NCI-H2171 treated with DMSO at 0.1 percent for 48 hours (cell line): ENCODE results near the gene TUBGCP6.

Experiments used
- DNase-seq: peaks from one replicate; lab custom pipeline; 2025; lab: John Stamatoyannopoulos, UW

TUBGCP6 gene

GRCh38 chr22:50226063-50226874 is 18.6 kb downstream of the TUBGCP6 start:
- DNase-seq: no peak

- DNase-seq: no peak
Observed at GRCh38 chr22:50225200-50225969, 19.4 kb downstream of the TUBGCP6 start.

DNA sequence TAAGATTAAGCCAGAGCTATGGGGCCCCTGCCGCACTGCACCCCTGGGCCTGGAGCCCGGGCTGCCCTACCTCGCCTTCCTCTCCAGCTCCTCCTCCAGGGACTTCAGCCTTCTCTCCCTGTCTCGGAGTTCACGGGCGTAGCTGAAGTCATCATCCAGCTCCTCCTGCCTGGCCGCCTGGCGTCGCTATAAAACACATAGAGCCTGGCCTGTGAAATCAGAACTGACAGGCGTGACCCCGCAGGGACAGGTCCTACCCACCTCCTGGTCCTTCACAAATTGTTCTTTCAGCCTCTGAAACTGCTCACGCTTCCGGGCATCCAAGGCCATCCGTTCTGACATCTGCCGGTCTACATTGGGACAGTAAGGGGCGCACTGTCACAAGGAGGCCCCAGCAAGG is 20.8 kb downstream of the TUBGCP6 start:
- no peak for DNase-seq

DNA sequence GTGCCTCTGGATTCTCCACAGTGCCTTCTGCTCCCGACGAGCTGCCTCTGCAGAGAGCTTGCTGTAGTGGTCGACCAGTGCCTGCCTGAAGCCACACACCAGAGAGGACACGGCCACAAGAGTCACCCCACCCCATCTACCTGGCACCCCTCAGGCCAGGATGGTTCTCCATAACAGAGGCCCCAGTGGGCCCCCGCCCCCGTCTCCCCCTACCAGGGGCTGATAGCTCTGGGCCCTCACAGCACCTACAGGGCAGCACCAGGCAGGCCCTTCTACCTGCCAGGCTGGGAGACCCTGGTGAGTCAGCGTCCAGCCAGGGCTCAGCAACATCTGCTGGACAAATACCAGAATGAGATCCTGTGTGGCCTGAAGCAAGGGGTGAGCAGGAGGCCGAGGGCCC is 22.3 kb downstream of the TUBGCP6 start:
- DNase-seq: no peak

GRCh38 chr22:50221410-50222300 is 23.2 kb downstream of the TUBGCP6 start:
- no peak for DNase-seq

DNA sequence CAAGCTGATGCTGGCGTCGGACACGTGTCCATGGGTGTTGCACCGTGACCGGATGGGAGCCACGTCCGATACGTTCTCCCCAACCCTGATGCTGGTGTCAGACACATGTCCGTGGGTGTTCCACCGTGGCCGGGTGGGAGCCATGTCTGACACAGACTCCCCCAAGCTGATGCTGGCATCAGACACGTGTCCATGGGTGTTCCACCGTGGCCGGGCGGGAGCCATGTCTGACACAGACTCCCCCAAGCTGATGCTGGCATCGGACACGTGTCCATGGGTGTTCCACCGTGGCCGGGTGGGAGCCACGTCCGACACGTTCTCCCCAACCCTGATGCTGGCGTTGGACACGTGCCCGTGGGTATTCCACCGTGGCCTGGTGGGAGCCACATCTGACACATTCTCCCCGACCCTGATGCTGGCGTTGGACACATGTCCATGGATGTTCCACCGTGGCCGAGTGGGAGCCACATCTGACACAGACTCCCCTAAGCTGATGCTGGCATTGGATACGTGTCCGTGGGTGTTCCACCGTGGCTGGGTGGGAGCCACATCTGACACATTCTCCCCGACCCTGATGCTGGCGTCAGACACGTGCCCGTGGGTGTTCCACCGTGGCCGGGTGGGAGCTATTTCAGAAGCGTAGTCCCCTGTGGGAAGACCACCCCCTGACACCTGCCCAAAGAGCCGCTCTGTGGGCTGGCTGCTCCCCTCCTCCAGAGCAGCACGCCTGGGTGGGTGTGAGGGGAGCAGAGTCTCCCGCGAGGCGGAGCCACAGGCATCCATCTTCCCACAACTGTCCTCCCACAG is 24.0 kb downstream of the TUBGCP6 start:
- no peak for DNase-seq

GRCh38 chr22:50219800-50220602 is 24.8 kb downstream of the TUBGCP6 start:
- DNase-seq: no peak

GRCh38 chr22:50218996-50219727 is 25.7 kb downstream of the TUBGCP6 start:
- peak; percentile 44 for DNase-seq

DNA sequence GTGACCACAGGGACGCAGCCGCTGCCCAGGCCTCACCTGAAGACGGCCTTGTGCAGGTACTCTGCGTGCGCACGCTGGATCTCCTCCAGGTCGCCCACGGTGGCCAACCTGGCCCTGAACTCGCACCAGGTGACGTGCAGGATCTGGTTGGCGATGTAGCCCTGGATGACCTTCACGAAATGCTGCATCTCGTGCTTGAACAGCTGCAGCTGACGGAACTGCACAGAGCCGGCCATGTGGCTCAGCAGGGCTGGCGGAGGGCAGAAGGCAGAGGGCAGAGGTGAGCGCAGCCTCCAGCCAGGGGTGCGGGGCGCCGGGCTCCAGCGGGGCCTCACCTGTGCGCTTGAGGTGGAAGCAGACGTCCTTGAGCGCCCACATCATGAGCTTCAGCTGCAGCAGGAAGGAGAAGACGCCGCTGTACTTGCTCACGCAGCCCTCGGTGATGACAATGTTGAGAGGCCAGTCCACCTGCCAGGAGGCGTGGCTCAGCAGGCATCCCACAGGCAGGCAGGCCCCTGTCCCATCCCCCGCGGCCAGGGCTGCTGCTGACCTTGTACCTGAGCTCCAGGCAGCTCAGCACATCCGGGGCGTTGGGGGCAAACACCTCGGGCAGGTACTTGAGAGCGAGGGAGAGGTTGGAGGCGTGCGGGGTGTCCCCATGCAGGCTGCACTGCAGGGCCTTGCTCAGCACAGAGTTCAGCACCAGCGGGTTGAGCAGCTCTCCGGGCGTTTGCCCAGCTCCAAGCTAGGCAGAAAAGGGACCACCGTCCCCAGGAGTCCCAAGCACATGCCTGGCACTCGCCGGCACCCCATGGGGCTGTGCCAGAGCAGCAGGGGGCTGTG is 26.4 kb downstream of the TUBGCP6 start:
- no peak for DNase-seq

GRCh38 chr22:50217543-50218152 is 27.2 kb downstream of the TUBGCP6 start:
- no peak for DNase-seq

DNA sequence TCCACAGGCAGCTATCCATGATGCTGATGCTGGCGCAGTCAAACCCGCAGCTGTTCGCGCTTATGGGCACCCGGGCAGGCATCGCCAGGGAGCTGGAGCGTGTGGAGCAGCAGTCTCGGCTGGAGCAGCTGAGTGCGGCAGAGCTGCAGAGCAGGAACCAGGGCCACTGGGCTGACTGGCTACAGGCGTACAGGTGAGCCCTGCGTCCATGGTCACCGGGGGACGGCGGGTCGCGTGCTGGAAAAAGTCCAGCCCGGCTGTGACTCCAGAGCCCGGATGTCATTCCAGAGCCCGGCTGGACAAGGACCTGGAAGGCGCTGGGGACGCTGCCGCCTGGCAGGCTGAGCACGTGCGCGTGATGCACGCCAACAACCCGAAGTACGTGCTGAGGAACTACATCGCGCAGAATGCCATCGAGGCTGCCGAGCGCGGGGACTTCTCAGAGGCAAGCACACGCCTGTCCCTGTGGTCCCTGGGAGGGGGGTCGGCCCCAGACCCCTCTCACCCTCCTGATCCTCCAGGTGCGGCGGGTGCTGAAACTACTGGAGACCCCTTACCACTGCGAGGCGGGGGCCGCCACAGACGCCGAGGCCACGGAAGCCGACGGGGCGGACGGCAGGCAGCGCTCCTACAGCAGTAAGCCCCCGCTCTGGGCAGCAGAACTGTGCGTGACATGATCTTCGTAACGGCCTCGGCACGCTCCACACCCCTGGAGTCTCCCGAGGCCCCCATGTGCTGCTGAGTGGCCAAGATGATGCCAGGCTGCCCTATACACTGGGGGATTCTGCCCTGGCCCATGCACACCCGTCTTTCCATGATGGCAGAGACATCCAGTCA is 27.9 kb downstream of the TUBGCP6 start:
- no peak for DNase-seq

- DNase-seq: no peak
Observed at GRCh38 chr22:50216055-50216683, 28.7 kb downstream of the TUBGCP6 start.

GRCh38 chr22:50215297-50216054 is 29.3 kb downstream of the TUBGCP6 start:
- DNase-seq: no peak

DNA sequence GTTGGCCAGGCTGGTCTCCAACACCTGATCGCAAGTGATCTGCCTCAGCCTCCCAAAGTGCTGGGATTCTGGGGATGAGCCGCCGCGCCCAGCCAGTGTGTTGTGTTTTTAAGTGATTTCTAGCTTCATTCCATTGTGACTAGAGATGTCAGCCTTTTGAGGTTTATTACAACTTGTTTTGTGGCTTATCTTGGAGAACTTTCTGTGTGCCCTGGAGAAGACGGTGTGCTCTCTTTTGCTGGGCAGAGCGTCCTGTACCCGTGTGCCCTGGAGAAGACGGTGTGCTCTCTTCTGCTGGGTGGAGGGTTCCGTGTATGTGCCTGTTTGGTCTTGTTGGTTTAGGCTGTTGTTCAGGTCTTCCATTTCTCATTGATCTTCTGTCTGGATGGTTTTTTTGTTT is 31.6 kb downstream of the TUBGCP6 start:
- no peak for DNase-seq

DNA sequence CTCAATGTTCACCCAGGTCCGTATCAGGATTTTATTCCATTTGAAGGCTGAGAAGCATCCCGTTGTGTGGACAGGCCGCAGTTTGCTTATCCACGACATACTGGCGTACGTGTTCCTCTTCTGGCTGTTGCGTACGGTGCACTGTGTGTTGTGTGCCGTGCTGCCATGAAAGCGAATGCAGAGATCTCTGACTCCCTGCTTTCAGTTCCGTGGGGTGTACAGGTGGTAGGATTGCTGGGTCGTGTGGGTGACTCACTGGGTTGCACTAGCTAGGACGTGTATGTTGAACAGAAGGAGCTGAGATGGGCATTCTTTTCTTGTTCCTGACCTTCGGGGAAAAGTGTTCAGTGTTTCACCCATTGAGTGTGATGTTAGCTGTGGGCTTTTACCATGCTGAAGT is 33.7 kb downstream of the TUBGCP6 start:
- DNase-seq: no peak

GRCh38 chr22:50210378-50211139 is 34.3 kb downstream of the TUBGCP6 start:
- DNase-seq: no peak
